Measurements from ENCODE around the gene MYO16.

MYO16 gene

DNA sequence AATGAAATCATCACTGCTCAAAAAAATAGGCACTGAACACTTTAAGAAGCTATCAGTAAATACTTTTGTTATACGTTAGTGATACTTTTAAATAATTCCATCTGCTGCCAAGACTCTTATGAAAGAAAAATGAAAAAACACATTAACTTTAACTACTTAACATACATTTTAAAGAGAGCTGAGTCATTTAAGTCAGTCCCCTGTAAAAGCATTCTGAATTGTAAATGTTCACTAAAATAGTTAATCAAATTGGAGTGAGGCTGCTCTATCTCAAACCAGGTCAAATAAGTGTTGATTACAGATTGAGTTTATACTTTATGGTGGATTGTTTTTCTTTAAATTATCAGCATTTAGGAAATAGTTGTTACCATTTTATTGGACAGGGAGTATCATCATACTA, 274.2 kb downstream of the MYO16 start:
- no peak for DNase-seq

DNA sequence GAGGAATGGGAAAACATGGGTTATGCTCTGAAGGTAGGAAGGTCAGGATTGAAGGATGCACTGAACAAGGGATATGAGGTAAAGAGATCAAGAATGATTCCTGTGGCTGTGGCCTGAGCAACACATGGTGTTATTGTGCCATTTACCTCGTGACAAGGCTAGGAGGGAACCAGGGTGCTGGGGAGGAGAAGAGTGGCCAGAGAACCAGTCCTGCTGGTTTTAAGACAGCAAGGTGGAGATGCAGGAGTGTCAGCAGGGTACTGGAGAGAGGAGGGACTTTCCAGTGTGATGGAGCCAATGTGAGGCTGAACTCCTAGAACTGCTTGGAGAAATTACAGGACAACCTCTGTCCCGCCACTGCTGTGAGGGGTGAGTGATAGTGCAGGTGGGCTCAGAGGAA, 282.4 kb downstream of the MYO16 start:
- DNase-seq, result no peak

DNA sequence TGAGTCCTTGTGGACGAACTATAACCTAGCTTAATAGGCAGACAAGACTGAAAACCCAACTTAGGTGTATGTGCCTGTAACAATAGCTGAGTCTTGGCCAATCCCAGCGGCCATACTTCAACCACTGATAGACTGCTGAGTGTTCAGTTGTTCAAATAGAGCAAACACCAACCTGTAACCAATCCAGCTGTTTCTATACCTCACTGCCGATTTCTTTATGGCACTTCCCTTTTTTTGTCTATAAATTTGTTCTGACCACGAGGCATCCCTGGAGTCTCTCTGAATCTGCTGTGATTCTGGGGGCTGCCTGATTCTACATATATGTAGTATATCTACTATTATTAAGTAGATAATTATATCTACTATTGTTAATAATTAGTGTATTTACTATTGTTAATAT, 284.3 kb downstream of the MYO16 start:
- DNase-seq, result peak in 1 of 2 experiments; percentile 2

DNA sequence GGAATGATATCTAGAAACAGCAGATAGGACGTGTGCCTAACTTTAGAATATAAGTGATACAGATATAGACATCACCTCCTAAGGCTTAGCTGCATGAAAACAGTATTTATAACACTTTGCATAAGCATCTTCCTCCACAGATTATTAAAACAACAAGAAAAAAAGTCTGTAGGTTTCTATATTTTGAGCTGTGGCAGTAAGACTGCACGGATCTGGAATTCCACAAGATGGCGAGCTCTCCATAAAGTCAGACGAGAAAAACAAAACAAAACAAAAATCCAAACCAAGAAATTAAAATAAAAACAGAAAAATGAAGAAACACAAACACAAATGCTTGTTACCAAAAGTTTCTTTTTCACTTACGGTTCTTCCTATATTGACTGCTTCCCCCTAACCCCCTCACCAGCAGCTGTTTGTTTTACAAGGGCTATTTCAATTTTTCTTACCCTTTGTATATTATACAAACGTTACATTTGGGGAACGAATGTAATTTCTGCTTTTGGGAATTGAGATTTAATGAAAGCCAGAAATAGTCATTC, 285.8 kb downstream of the MYO16 start:
- peak; percentile 28 to 38 for DNase-seq

DNA sequence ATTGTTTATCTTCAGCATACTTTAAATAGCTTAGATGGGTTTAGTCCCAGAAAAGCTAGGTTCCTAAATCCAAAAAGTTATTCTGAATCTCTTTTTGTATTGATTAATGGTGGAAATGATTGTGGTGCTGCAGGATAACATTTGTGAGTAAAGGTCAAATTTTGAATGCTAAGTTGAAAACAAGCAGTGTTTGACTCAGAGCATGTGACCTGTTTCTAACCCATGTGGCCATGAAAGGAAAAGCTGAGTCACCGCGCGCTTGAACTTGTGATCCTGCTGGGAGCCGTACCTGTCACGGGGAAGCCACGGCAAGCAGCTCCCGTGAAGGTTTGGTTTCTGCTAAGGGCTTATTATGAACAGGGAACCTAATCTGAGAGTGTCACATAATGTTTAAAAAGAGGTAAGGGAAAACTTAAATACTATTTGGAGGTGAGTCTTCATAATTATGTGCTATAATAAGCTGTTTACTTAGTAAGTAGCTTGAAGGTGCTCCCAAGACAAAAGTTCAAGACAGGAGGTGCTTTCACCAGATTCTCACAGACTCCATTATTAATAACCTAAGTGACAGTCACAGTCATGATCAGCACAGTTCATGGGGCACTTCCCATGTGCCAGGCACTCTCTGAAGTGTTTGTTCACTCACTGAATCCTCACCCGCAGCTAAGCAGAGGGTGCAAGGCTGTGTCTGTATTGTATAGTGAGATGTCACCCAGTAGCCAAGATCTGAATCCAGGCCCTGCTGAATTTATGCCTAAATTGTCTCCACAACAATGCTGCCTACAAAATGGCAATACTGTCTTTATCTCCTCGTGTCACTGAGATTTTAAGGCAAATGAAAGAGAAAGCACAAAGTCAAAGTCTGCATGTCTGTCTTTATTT, 286.5 kb downstream of the MYO16 start:
- DNase-seq, result peak; percentile 51 to 65

DNA sequence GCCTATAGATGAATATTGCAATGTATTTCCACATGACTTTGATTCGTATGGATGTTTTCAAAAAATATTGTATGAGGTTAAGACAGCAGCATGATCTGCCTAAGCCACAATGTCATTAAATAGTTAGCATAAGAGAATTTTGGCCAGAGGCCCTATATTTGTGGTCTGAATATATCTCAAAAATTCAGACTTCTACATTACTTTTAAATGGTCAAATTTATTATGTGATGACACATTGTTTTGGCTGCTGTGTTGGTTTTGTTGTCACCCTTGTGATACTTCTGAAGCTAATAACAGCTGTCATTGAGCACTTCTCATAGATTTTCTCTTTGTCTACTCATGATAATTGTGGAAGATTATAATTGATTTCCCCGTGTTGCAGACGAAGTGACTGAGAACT, 288.2 kb downstream of the MYO16 start:
- DNase-seq, result no peak

DNA sequence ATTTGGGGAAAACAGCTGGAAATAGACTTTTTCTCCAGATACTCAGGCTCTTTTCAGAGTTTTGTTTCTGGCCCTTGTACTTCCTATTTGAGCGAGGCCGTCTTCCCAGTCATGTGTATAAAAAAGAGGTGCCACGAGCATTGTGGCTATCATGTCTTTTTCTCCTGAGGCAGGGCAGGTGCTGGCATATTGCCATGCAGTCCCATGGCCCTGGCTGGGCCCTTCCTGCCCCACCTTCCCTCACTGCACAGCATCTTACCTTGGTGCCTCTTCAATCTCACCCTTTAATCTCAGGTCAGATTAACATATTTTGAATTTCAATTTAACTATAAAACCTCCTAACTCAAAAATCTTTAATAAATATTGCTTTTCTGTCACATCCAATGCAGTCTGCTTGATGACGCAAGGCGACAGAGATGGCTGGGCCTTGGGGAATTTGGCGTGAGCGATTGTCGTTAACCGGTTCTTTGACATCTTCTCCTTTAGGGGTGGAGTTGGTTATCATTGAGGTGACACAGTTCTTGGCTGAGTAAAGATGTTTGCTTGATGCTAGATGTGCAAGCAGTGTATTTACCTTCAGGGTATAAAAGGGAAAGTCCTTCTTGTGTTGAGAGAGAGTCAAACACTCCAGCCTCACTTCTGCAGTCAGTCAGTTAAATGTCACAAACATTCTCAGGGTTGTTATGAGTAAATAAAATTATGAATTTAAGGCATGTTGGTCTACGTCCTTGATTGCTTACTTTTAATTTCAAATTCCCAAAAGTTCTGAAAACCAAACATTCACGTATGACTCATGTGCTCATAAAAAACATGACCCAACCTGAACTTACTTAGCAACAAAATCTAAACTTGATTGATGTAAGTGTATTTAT, 289.9 kb downstream of the MYO16 start:
- DNase-seq, result no peak

DNA sequence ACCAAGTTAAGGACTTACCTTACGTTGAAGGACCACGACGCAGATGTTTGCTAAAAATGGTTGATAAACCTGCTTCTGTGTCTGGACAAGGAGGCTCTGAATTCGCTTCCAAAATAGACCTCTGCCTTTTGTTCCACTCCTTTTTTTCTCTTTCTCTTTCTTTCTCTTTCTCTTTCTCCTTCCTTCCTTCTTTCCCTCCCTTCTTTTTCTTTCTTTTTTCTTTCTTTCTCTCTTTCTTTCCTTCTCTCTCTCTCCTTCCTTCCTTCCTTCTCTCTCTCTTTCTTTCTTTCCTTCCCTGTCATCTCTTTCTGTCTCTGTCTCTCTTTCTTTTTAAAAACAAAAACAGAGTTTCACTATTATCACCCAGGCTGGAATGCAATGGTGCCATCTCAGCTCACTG, 290.7 kb downstream of the MYO16 start:
- no peak for DNase-seq

DNA sequence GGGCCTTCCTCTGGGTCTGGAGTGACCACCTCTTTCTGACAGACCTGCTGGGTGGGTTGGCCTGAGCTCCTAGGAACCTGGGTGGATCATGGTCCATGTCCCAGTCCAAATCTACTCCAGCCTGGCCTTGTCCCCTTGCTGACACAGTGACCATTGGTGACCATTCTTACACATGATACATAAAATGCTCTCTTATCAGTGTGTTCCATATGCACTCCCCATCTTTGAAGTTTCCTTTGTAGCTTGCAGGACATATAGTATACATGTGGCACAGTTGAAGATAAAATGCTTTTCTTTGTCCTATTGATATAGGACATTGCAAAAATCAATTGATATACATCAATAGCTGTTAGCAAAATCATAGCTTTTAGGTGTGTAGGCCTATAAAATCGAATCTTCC, 291.8 kb downstream of the MYO16 start:
- DNase-seq, result no peak

DNA sequence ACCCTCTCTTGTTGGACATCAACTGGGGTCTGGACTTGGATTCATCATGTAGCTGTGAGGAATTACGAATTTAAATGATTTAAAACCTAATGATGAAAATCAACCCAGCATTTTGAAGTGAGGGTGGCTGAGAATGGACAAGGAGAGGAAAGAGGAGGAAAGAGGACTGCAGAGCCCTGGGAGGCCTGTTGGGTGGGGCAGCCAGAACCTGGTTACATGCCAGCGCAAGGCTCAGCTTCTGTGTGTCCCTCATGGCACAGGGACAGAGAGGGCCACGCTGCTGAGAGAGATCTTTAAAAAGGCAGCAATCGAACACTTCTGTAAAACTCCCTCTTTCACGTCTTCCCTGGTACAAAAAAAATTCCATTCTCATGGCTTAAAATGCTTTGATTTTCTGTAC, 292.7 kb downstream of the MYO16 start:
- no peak for DNase-seq

DNA sequence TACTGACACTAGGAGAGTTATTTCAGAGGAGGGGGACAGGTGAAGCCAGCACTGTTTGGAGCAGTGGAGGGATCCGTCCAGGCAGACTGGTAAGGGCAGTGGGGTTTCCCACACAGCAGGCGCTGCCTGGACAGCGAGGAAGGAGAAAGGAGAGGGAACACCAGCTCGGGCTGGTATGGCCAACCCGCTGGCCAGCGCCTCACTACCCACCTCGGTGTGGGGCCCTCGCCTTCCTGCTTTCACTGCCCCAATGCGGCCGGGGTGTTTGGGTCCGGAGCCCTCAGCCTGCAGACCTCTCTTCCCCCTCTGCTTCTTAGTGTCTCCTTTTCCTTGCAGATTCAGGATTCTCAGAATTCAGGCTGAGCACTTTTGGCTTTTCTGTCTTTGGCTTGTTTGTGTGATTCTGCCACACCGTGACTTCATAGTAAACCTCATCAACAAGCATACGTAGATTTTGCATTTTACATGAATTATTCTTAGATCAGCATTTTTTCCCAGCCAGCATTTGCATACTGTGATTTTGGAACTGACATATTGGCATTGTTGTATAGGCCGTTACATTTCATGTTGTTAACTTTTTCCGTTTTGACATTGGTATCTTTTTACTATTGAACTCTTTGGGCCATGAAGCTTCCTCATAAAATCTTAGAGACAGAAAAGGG, 294.1 kb downstream of the MYO16 start:
- no peak for DNase-seq

DNA sequence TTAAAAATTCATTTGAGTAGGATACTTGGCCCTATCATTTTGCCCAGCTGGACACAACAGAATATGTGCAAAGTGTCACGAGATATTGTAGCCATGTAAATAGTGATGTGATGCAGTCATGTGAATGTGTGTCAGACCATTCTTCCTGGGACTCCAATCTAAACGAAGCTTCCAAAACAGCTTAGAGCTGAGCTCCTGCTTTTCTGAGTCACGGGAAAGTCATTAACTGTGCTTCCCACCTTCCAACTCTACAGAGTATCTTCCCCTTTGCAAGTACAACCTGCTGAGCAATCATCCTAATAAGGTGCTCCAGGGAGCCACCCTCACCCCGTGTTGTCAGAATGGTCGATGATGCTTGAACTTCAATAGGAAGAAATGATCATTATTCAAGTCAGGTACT, 294.7 kb downstream of the MYO16 start:
- DNase-seq, result no peak

DNA sequence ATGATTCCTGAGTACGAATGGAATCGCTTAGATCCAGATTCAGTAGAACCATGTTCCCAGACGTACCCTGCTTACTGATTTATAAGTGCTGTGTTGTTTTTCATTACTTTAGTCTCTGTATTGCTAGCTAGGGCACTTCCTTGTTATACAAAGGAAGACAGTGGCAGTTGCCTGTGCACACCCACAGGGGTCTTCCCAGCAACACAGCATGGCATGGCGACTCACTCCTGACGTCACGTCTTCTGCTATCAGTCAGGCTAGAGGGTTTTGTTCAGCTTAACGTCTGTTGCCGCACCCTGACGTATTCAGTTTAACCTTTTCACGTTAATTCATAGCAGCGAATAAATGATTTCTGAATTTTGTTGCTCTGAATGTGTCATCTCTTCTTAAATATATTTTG, 295.1 kb downstream of the MYO16 start:
- no peak for DNase-seq

DNA sequence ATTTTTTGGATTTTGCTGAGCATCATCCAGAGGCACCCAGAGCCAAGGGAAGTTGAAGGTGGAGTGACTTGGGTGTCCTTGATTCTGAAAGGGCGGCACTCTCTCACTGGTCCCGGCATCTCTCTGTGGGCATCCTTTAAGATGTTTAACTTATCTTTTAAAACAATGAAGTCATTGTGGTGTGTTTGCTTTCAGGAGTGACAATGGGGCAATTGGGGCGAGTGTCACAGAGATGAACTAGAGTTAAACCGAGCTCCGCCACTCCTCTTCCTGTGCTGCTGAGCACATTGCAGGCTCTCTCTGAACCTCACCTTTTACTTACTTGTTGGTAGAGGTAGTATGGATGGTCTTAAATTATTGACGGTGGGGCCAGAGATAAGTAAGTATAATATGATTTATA, 295.7 kb downstream of the MYO16 start:
- no peak for DNase-seq

DNA sequence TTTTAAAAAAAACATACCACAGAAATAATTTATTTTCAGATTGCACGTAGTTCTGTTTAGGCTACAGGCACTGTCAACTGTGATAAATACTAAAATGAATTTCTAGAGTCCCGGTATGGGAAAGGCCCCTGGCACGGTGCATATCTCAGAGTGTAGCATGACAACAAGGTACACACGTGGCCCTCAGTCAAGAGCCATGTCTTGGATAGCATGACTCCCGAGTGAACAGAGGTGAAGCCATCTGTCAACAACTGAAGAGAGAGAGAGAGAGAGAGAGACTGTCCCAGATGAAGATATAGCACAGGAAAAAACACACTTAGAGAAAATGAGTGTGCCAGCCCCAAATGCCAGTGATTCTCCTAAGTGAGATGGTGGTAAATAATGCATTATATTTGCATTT, 297.5 kb downstream of the MYO16 start:
- DNase-seq, result no peak

DNA sequence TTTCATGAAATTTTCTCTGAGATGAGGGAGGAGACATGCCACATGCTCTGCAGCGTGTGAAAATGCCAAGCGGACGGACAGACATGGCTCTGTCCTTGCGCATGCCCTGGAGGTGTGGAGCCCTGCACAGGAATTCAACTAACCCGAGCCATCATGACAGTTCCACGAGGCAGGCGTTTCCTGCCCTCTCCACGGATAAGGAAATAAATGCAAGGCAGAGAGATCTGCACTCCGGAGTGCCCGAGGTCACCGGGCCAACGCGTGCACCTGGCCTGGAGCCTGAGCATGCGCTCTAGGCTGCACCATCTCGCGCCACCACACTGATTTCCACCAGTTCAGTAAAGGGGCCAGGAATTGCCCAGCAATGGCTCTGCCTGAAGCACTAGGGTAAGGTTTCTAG, 298.2 kb downstream of the MYO16 start:
- DNase-seq, result no peak

DNA sequence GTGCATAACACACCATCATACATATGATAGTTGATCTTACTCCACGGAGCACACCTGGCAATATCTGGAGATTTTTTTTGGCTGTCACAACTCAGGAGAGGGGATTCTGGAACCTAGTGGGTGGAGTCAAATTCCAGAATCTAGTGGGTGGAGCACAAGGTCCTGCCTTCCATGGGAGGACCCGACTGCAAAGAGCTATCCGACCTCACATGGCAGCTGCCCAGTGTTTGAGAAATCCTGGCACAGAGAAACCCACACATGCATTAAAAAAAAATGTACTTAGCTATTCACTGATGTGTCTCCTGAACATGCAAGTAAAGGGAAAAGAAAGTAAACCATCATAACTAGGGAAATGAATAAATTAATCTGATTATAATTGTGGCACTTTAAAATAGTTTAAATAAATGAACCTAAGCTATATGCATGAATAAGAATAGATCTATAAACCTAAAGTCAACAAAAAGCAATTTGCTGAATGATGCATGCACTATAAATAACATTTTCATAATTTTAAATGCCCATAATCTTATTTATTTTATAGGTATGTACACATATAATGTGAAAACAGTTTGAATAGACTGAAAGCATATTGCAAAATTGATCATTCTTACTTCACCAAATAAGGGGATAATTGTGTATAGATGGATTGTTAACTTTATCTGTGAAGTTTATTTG, 300.3 kb downstream of the MYO16 start:
- DNase-seq, result no peak

DNA sequence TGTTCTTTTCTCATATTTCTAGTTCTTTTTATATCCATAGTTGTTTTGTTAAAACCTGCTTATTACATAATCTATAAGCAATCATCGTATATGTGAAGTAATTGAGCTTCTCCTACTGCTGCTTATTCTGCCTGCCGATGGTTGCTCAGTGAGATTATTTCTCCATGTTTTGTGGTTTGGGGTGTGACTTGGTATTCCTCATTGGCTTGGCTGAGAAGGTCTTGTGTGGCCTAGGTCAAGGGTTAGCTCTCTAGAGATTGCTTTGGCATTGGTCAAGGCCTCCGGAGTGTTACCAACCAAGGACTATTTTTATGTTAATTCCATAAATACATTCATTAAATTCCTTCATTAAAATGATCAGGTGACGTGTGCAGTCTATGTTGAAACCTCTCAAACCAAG, 302.8 kb downstream of the MYO16 start:
- no peak for DNase-seq

DNA sequence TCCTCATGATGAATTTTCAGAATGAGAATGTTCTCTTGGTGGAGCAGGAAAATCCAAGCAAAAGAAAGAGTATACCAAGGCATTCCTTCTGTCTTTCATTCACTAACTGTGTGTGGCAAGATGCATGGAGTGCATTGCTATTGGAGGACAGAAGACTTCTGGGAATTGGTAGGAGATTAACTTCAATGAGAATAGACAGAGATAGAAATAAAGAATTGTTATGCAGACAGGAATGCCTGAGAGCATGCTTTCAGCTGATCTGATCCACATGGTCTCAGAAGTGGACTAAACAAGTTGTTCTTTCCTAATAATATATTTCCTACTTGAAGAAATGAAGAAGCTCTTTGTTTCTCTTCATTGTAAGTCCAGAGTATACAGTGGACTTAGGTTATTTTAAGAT, 303.6 kb downstream of the MYO16 start:
- no peak for DNase-seq

DNA sequence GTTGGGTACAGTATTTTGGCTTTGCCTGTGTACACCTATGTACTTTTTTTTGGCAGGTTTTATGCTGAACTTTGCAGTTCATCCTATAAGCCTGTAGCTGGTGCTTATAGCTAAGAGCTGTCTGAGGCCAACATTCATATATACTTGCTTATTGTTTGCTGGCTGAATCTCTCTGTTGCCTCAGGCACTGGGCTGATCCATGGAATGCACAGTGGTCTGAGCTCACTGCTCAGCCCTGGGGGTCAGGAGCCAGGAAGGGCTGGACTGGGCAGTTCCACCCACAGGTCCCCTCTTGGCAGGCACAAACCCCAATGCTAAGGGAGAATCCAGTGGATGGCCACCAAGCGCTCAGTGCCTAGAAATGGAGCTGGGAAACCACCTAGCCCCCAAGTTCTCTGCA, 308.7 kb downstream of the MYO16 start:
- no peak for DNase-seq

DNA sequence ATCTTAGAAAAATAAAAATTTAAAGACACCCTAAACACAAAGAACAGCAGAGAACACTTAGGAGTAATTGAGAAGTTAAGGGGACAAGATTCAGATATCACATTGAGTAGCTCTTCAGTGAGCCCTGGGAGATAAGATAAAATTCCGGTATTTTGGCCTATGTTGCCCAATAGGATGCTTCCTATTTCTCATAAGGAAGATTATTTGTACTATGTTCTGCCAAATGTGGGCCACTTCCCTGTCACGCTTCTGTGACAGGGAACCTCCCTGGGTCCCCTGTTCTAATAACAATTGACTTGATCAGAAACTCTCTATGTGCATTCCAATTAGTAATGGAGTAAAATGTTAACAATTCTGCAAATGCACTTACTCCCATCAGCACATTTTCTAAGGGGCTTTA, 310.7 kb downstream of the MYO16 start:
- no peak for DNase-seq

DNA sequence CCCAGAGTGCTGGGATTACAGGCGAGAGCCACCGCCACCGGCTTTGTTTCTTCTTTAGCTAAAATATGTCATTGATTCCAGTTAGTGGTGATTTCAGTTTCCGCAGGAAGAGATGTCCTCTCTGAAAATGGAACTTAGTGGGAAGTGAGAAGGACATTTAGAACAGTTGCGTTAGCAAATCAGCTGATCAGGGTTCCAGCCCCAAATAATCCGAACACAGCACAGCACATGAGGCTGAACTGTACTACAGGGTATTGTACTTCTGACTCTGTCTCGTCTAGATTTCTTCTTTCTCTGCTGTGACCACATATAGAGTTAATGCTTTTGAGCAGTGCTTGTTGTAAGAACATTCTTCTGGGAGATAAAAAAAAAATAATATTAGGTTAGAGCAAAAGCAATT, 314.4 kb downstream of the MYO16 start:
- no peak for DNase-seq

DNA sequence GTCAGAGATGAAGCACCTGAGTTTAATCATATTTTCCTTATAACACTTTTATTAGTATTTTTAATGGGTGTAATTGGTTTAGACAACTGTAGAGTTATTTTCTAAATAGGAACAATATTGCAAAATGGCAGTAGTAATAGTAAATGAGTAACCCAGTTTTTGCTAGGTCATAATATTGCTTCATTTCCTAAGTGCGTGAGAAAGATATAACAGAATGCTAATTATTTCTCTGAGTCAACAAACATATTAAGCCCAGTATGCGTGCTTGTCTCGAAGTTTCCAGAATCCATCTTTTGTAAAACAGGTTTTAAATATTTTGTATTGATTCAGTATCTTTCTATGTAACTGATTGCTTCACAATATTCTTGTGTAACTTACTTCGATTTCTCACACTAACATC, 315.3 kb downstream of the MYO16 start:
- peak in 1 of 2 experiments; percentile 8 for DNase-seq
